ENCODE data around the gene B4GALT2. TPM values are rescaled to one million over a fixed set of nuclear protein-coding genes. Genes with fewer than 3 reads are reported as not detected.
A peak's percentile ranks its signal among the peaks of the same experiment; 100 is the strongest.

The B4GALT2 gene
- total and polyA plus RNA-seq, 2 of the 8 experiments (the other 6 are each of a cell fraction or from before 2014, with no cell fraction given) = 56.5 to 121 TPM

- peak overlapping the region in 1 of 2 experiments; percentile 43; a peak in 1 of 4 replicates for H3K4me2 ChIP-seq (ENCODE audit: insufficient read depth in 1 of 2, low read depth in 2 of 2, low read length in 2 of 2)
- H3K4ac ChIP-seq (replicated peaks; ENCODE audit: insufficient read length, low read depth, low read length) = no peak overlapping the region
- POLR2A ChIA-PET (ENCODE audit: partially characterized antibody) = interaction anchor here (0.6 to 3.0 kb wide), 6 partner anchors 24 to 272 kb away, joined by 3 to 12 read pairs (median 4); partner anchors contain the start of gene ATP6V0B
Observed at GRCh38 chr1:43938383-43938782, 40.6 kb upstream of the B4GALT2 start.

More at GRCh38 chr1:43938383-43938782, 40.6 kb upstream of the B4GALT2 start:
- H3K79me2 ChIP-seq (ENCODE audit: control insufficient read depth in 1 of 2, insufficient read depth in 2 of 2, low read length in 2 of 2) = no peaks in the 10 kb centered on the region
- H4K20me1 ChIP-seq (replicated peaks in 1 of 2; ENCODE audit: control insufficient read depth in 1 of 2, insufficient read depth in 2 of 2, low read length in 2 of 2) = peaks cover 7 to 8% of the 10 kb centered on the region in 2 experiments
- no peak for FAIRE-seq
- H2BK20ac ChIP-seq (ENCODE audit: low read length) = 0 out of 2 replicates have a peak overlapping the region, but pooled peaks have one; percentile 1
- no peak overlapping the region for H2BK12ac ChIP-seq (ENCODE audit: low read depth, low read length)
- 81% methylated on average over 8 of the region's 10 CpGs; no CpG with 5 or more reads in 1 of the 2 experiments for WGBS, 2 experiments (ENCODE audit: extremely low coverage in 1 of 2, insufficient coverage in 1 of 2, insufficient read length in 1 of 2, insufficient replicate concordance in 2 of 2, low coverage in 1 of 2, low lambda C conversion rate in 2 of 2, missing lambda C conversion rate in 1 of 2)
- no peaks in the 10 kb centered on the region for H3K79me1 ChIP-seq (ENCODE audit: low read depth, low read length)
- no peak overlapping the region for H3K4me3 ChIP-seq (ENCODE audit: extremely low read depth in 1 of 4, insufficient read depth in 2 of 4, low read depth in 3 of 4, low read length in 4 of 4)
- H2BK15ac ChIP-seq (ENCODE audit: low read length) = no peak overlapping the region
- H3K27me3 ChIP-seq (replicated peaks in 1 of 4; ENCODE audit: control insufficient read depth in 3 of 4, extremely low read depth in 1 of 4, insufficient read depth in 3 of 4, low read length in 3 of 4) = no peaks in the 10 kb centered on the region; a peak in 1 of 7 replicates
- H3K36me3 ChIP-seq (ENCODE audit: control insufficient read depth in 2 of 4, insufficient read depth in 4 of 4, low read length in 3 of 4) = no peaks in the 10 kb centered on the region; a peak in 1 of 8 replicates
- no peak overlapping the region for H3K14ac ChIP-seq (ENCODE audit: insufficient read length)
- H3K27ac ChIP-seq (ENCODE audit: low read depth, low read length) = no peak overlapping the region
- no peak for TF ChIP-seq RNF2 (IDR thresholded peaks at IDR 0.05; ENCODE audit: borderline replicate concordance, low read depth, low read length, missing control alignments, poor library complexity, severe bottlenecking)
- no peak for TF ChIP-seq EZH2 (IDR thresholded peaks at IDR 0.05; ENCODE audit: low read depth, low read length, severe bottlenecking)
- H2AFZ ChIP-seq (ENCODE audit: low read length) = no peak overlapping the region
- peaks cover 13 to 40% (median 26%) of the 10 kb centered on the region in 4 experiments for H3K4me1 ChIP-seq (replicated peaks in 1 of 4; ENCODE audit: control insufficient read depth in 3 of 4, insufficient read depth in 4 of 4, low read length in 3 of 4)
- H2AK5ac ChIP-seq (ENCODE audit: low read depth, low read length) = no peak overlapping the region
- H4K91ac ChIP-seq (replicated peaks; ENCODE audit: insufficient read length, low read length) = no peak overlapping the region
- H3K9me3 ChIP-seq (ENCODE audit: insufficient read depth in 2 of 2, low read depth in 1 of 2, low read length in 1 of 2) = no peaks in the 10 kb centered on the region
- H2BK5ac ChIP-seq (ENCODE audit: low read depth, low read length) = peak overlapping the region; percentile 3; the same call in 1 of the 2 replicates
- no peak for DNase-seq (ENCODE audit: low read depth in 1 of 2, low spot score in 2 of 2)
- H4K8ac ChIP-seq (ENCODE audit: extremely low read depth, insufficient read depth, low read length) = no peak overlapping the region
- H3K23ac ChIP-seq (ENCODE audit: insufficient read length) = no peak overlapping the region
- no peak overlapping the region for H3K18ac ChIP-seq (ENCODE audit: extremely low read depth, low read length)
- no peak overlapping the region for H4K5ac ChIP-seq (ENCODE audit: insufficient read length, low read depth, low read length)
- H3K56ac ChIP-seq (replicated peaks; ENCODE audit: insufficient read length, low read depth, low read length) = no peak overlapping the region
- no peak overlapping the region for H2BK120ac ChIP-seq (replicated peaks; ENCODE audit: low read depth, low read length)
- H3K9ac ChIP-seq (replicated peaks in 1 of 4; ENCODE audit: extremely low read depth in 1 of 4, low read depth in 3 of 4, low read length in 3 of 4) = no peak overlapping the region
- H3K23me2 ChIP-seq (ENCODE audit: low read depth, low read length) = peaks cover 6% of the 10 kb centered on the region; the same call in 1 of the 2 replicates
- CTCF ChIA-PET (ENCODE audit: partially characterized antibody) = interaction anchor here (0.7 to 18.6 kb wide), 12 partner anchors 9 to 170 kb away, joined by 3 to 618 read pairs (median 6); partner anchors contain the start of gene ATP6V0B

Data from H1 (cell line).